ENCODE measurements around the gene IKBIP.

IKBIP gene, protein sequence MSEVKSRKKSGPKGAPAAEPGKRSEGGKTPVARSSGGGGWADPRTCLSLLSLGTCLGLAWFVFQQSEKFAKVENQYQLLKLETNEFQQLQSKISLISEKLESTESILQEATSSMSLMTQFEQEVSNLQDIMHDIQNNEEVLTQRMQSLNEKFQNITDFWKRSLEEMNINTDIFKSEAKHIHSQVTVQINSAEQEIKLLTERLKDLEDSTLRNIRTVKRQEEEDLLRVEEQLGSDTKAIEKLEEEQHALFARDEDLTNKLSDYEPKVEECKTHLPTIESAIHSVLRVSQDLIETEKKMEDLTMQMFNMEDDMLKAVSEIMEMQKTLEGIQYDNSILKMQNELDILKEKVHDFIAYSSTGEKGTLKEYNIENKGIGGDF

GRCh38 chr12:98644712-98645571 lies at the start of gene IKBIP, which contains the start of gene APAF1:
Gene IKBIP, minus strand, starts transcription at chr12:98644788. Its CDS starts 87 bp downstream, at chr12:98644701.
Gene APAF1, plus strand, starts transcription at chr12:98645290. Its CDS starts 3,070 bp downstream, at chr12:98648360.
- Histone ChIP-seq H3K27ac (ENCODE audit: low read depth, low read length) (peak within 1 kb of the TSS; percentile 48; the same call in 1 of the 2 replicates), H3K36me3 (ENCODE audit: control insufficient read depth, insufficient read depth, low read length) (peaks cover 17% of the 10 kb centered on the region), H3K27me3 (ENCODE audit: control insufficient read depth, insufficient read depth, low read length) (no peaks in the 10 kb centered on the region), H3K4me1 (ENCODE audit: control insufficient read depth, insufficient read depth, low read length) (peaks cover 5% of the 10 kb centered on the region; the same call in 1 of the 2 replicates), H3K9ac (ENCODE audit: low read length) (peak within 1 kb of the TSS; percentile 79), H3K9me3 (ENCODE audit: control insufficient read depth, insufficient read depth, low read depth, low read length) (no peaks in the 10 kb centered on the region), H3K4me3 (ENCODE audit: low read depth, low read length) (peak within 1 kb of the TSS; percentile 86)

DNA sequence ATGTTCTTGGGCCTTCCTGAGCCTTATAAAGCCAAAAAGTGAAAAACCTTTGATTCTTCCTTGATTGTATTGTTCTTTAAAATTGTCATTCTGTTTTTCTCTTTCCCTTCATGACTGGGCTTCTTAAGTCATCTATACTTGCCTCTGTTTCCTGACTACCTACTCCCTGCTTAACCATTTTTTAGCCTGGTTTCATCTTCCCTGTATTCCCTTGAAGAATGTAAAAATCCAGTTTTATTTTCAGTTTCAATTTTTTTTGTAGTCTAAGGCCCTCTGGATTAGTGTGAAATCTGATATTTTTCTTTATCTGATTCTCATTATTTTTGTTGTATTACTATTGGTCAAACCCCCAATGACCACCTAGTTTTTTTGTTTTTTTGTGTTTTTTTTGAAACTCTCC lies 46.8 kb upstream of the IKBIP start:
- no peak overlapping the region for H3K27ac ChIP-seq (ENCODE audit: low read depth, low read length)
- peaks cover 10% of the 10 kb centered on the region for H3K4me1 ChIP-seq (ENCODE audit: control insufficient read depth, insufficient read depth, low read length)
- H3K9ac ChIP-seq (ENCODE audit: low read length): no peak overlapping the region
- H3K4me3 ChIP-seq (ENCODE audit: low read depth, low read length): no peak overlapping the region
- H3K27me3 ChIP-seq (ENCODE audit: control insufficient read depth, insufficient read depth, low read length): no peaks in the 10 kb centered on the region
- H3K9me3 ChIP-seq (ENCODE audit: control insufficient read depth, insufficient read depth, low read depth, low read length): no peaks in the 10 kb centered on the region
- H3K36me3 ChIP-seq (ENCODE audit: control insufficient read depth, insufficient read depth, low read length): peaks cover 12% of the 10 kb centered on the region

DNA sequence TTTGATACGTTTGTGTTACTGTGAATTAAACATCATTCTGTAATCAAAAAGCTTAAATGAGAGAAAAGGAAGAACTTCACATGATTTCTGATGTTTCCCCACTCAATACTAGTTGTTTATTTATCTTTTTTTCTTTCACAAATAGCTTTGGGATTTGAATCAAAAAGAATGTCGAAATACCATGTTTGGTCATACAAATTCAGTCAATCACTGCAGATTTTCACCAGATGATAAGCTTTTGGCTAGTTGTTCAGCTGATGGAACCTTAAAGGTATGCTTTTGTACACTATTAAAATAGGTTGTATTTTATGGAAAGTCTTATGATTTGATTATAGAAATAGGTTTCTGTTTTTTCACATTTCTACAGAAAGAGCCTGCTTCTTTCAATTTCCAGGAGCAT lies 42.0 kb upstream of the IKBIP start:
- H3K9ac ChIP-seq (ENCODE audit: low read length): no peak overlapping the region
- H3K36me3 ChIP-seq (ENCODE audit: control insufficient read depth, insufficient read depth, low read length): peaks cover 42% of the 10 kb centered on the region
- no peaks in the 10 kb centered on the region for H3K27me3 ChIP-seq (ENCODE audit: control insufficient read depth, insufficient read depth, low read length)
- H3K4me1 ChIP-seq (ENCODE audit: control insufficient read depth, insufficient read depth, low read length): no peaks in the 10 kb centered on the region
- H3K4me3 ChIP-seq (ENCODE audit: low read depth, low read length): no peak overlapping the region
- no peak overlapping the region for H3K27ac ChIP-seq (ENCODE audit: low read depth, low read length)
- no peaks in the 10 kb centered on the region for H3K9me3 ChIP-seq (ENCODE audit: control insufficient read depth, insufficient read depth, low read depth, low read length)

- Histone ChIP-seq H3K4me3 (ENCODE audit: low read depth, low read length) (no peak overlapping the region), H3K9me3 (ENCODE audit: control insufficient read depth, insufficient read depth, low read depth, low read length) (no peaks in the 10 kb centered on the region), H3K27ac (ENCODE audit: low read depth, low read length) (no peak overlapping the region), H3K9ac (ENCODE audit: low read length) (no peak overlapping the region), H3K27me3 (ENCODE audit: control insufficient read depth, insufficient read depth, low read length) (no peaks in the 10 kb centered on the region), H3K4me1 (ENCODE audit: control insufficient read depth, insufficient read depth, low read length) (no peaks in the 10 kb centered on the region), H3K36me3 (ENCODE audit: control insufficient read depth, insufficient read depth, low read length) (peaks cover 61% of the 10 kb centered on the region)
Observed at GRCh38 chr12:98684199-98684598, 39.6 kb upstream of the IKBIP start.

DNA sequence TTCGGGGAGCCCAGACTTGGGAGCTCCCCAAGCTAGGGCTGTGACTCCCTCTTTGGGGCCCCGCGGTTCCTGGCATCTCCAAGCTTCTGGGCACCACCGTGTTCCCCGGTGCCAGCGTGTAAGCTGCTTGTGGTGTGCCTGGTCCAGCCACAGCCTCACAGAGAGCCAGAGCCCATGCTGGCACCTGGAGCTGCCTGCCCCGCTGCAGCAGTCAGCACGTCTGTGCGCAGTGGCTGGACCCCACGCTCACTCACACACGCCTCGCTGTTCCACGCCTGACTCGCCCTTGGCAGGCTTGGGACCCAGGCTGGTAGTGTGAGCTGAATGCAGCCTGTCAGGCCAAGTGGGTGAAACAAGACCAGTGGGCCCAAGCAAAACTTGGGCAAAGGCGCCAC lies 35.0 kb upstream of the IKBIP start:
- peaks cover 56% of the 10 kb centered on the region for H3K36me3 ChIP-seq (ENCODE audit: control insufficient read depth, insufficient read depth, low read length)

GRCh38 chr12:98678946-98679610 lies 34.5 kb upstream of the IKBIP start:
- no peak overlapping the region for H3K9ac ChIP-seq (ENCODE audit: low read length)
- H3K27ac ChIP-seq (ENCODE audit: low read depth, low read length): no peak overlapping the region
- no peaks in the 10 kb centered on the region for H3K9me3 ChIP-seq (ENCODE audit: control insufficient read depth, insufficient read depth, low read depth, low read length)
- no peaks in the 10 kb centered on the region for H3K4me1 ChIP-seq (ENCODE audit: control insufficient read depth, insufficient read depth, low read length)
- H3K27me3 ChIP-seq (ENCODE audit: control insufficient read depth, insufficient read depth, low read length): no peaks in the 10 kb centered on the region
- peaks cover 59% of the 10 kb centered on the region for H3K36me3 ChIP-seq (ENCODE audit: control insufficient read depth, insufficient read depth, low read length)
- no peak overlapping the region for H3K4me3 ChIP-seq (ENCODE audit: low read depth, low read length)

More for the DNA sequence above, 35.0 kb upstream of the IKBIP start:
- H3K9ac ChIP-seq (ENCODE audit: low read length): no peak overlapping the region
- H3K4me1 ChIP-seq (ENCODE audit: control insufficient read depth, insufficient read depth, low read length): no peaks in the 10 kb centered on the region
- no peaks in the 10 kb centered on the region for H3K27me3 ChIP-seq (ENCODE audit: control insufficient read depth, insufficient read depth, low read length)
- H3K4me3 ChIP-seq (ENCODE audit: low read depth, low read length): no peak overlapping the region
- no peaks in the 10 kb centered on the region for H3K9me3 ChIP-seq (ENCODE audit: control insufficient read depth, insufficient read depth, low read depth, low read length)
- H3K27ac ChIP-seq (ENCODE audit: low read depth, low read length): no peak overlapping the region

DNA sequence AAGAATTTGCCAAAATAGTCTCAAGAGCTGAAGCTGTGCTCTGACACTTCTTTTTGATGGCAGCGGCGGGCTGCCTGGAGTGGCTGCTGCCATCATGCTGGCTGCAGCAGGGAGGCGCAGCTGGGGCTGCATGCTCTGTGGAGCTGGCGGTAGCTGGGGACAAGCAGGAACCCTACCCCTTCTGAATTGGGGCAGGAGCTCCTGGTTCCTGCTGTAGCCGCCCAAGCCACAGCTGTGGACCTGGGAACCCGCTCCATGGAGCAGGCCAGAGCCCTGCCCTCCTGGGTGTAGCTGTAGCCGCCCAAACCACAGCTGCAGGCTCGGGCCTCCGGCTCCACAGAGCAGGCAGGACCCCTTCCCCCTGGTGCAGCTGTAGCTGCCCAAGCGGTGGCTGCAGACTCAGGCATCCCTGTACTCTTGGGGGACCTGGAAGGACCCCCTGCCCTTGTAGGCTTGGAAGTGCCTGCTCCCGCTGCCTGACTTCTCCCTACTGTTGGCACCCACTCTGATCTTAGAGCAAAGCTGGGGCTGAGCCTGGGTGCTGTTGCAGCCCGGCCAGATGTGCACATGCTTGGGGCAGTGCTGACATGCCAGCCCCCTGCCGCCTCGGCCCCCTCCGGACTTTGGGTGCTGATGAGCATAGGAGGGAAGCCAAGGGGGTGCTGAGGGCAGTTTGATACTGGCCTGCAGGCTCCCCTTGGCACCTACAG lies 33.8 kb upstream of the IKBIP start:
- H3K27me3 ChIP-seq (ENCODE audit: control insufficient read depth, insufficient read depth, low read length): no peaks in the 10 kb centered on the region
- no peaks in the 10 kb centered on the region for H3K9me3 ChIP-seq (ENCODE audit: control insufficient read depth, insufficient read depth, low read depth, low read length)
- H3K36me3 ChIP-seq (ENCODE audit: control insufficient read depth, insufficient read depth, low read length): peaks cover 55% of the 10 kb centered on the region
- H3K27ac ChIP-seq (ENCODE audit: low read depth, low read length): no peak overlapping the region
- no peak overlapping the region for H3K4me3 ChIP-seq (ENCODE audit: low read depth, low read length)
- no peaks in the 10 kb centered on the region for H3K4me1 ChIP-seq (ENCODE audit: control insufficient read depth, insufficient read depth, low read length)
- H3K9ac ChIP-seq (ENCODE audit: low read length): no peak overlapping the region

GRCh38 chr12:98674841-98675240 lies 30.3 kb upstream of the IKBIP start:
- no peaks in the 10 kb centered on the region for H3K27me3 ChIP-seq (ENCODE audit: control insufficient read depth, insufficient read depth, low read length)
- H3K9me3 ChIP-seq (ENCODE audit: control insufficient read depth, insufficient read depth, low read depth, low read length): no peaks in the 10 kb centered on the region
- no peaks in the 10 kb centered on the region for H3K4me1 ChIP-seq (ENCODE audit: control insufficient read depth, insufficient read depth, low read length)
- H3K9ac ChIP-seq (ENCODE audit: low read length): no peak overlapping the region
- peaks cover 29% of the 10 kb centered on the region for H3K36me3 ChIP-seq (ENCODE audit: control insufficient read depth, insufficient read depth, low read length)
- H3K27ac ChIP-seq (ENCODE audit: low read depth, low read length): no peak overlapping the region
- no peak overlapping the region for H3K4me3 ChIP-seq (ENCODE audit: low read depth, low read length)

DNA sequence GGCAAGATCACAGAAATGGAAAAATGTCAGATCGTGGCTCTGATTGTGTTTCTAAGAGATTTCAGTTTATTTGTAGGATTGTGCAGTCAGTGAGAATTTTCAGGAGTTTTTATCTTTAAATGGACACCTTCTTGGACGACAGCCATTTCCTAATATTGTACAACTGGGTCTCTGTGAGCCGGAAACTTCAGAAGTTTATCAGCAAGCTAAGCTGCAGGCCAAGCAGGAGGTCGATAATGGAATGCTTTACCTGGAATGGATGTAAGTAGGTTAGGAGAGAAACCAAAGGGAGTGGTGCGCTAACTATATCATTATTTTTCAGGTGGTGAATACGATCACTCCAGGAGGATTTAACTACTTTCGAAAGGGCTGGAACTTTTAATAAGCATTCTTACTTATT lies 26.9 kb upstream of the IKBIP start:
- Histone ChIP-seq H3K27ac (ENCODE audit: low read depth, low read length) (no peak overlapping the region), H3K4me3 (ENCODE audit: low read depth, low read length) (no peak overlapping the region), H3K9ac (ENCODE audit: low read length) (no peak overlapping the region), H3K4me1 (ENCODE audit: control insufficient read depth, insufficient read depth, low read length) (no peaks in the 10 kb centered on the region), H3K9me3 (ENCODE audit: control insufficient read depth, insufficient read depth, low read depth, low read length) (no peaks in the 10 kb centered on the region), H3K36me3 (ENCODE audit: control insufficient read depth, insufficient read depth, low read length) (peaks cover 40% of the 10 kb centered on the region), H3K27me3 (ENCODE audit: control insufficient read depth, insufficient read depth, low read length) (no peaks in the 10 kb centered on the region)

DNA sequence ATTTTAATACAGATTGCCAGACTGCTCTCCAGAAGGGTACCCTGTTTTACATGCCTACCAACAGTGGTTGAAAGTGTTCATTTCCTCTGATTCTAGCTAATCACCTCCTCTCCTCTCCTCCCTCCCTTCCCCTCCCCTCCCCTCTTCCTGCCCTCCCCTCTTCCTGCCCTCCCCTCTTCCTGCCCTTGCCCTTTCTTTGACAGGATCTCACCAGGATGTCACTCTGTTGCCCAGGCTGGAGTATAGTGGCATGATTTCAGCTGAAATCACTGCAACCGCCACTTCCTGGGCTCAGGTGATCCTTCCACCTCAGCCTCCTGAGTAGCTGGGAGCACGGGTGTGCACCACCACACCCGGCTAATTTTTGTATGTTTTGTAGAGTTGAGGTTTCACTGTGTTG lies 25.2 kb upstream of the IKBIP start:
- no peaks in the 10 kb centered on the region for H3K4me1 ChIP-seq (ENCODE audit: control insufficient read depth, insufficient read depth, low read length)
- no peaks in the 10 kb centered on the region for H3K9me3 ChIP-seq (ENCODE audit: control insufficient read depth, insufficient read depth, low read depth, low read length)
- H3K36me3 ChIP-seq (ENCODE audit: control insufficient read depth, insufficient read depth, low read length): peaks cover 47% of the 10 kb centered on the region
- H3K4me3 ChIP-seq (ENCODE audit: low read depth, low read length): no peak overlapping the region
- H3K27ac ChIP-seq (ENCODE audit: low read depth, low read length): no peak overlapping the region
- H3K9ac ChIP-seq (ENCODE audit: low read length): no peak overlapping the region
- H3K27me3 ChIP-seq (ENCODE audit: control insufficient read depth, insufficient read depth, low read length): no peaks in the 10 kb centered on the region

All from HUES6 (cell line).